Astrocyte (in vitro differentiated cells and primary cell): Measurements from ENCODE around the gene CD300LD. TPM values are rescaled to one million over a fixed set of nuclear protein-coding genes. Genes with fewer than 3 reads are reported as not detected.
"Not testable (repeated sequence)": the region's sequence is repeated elsewhere in the genome, so short reads cannot be mapped to it uniquely, and the experiment has no call there.

ENCODE experiments used
- DNase-seq: peaks from one replicate; pipeline ENCODE4 v3.0.0-alpha.2; 2010; ENCODE audit warnings: low read depth
- FAIRE-seq: peaks from 2 replicates; lab custom pipeline; 2011; peaks lifted over from hg19 to GRCh38; lab: Jason Lieb, UNC
- H2AFZ ChIP-seq: 2 replicates; pipeline ENCODE4 v1.6.0; 2012; ENCODE audit warnings: low read depth, low read length, inconsistent platforms
- H3K27ac ChIP-seq: 2 replicates; pipeline ENCODE4 v1.5.1; 2011; ENCODE audit warnings: low read depth, low read length, inconsistent platforms
- H3K27me3 ChIP-seq: 2 replicates; pipeline ENCODE4 v1.6.0; 2011; ENCODE audit warnings: low read length, inconsistent platforms; ENCODE audit not compliant: insufficient read depth
- H3K36me3 ChIP-seq: 2 replicates; pipeline ENCODE4 v1.5.1; 2011; ENCODE audit warnings: low read length, inconsistent platforms; ENCODE audit not compliant: insufficient read depth
- H3K4me1 ChIP-seq: 2 replicates; pipeline ENCODE4 v1.5.1; 2011; ENCODE audit warnings: low read length, inconsistent platforms; ENCODE audit not compliant: insufficient read depth
- H3K4me2 ChIP-seq: 2 replicates; pipeline ENCODE4 v1.6.0; 2012; ENCODE audit warnings: low read length, inconsistent platforms
- H3K4me3 ChIP-seq: 2 replicates; pipeline ENCODE4 v1.5.1; 2011; ENCODE audit warnings: low read depth, mild to moderate bottlenecking, low read length, inconsistent platforms; ENCODE audit not compliant: insufficient read depth
- H3K79me2 ChIP-seq: 2 replicates; pipeline ENCODE4 v1.6.0; 2012; ENCODE audit warnings: mild to moderate bottlenecking, low read length, inconsistent platforms; ENCODE audit not compliant: insufficient read depth
- H3K9ac ChIP-seq: 2 replicates; pipeline ENCODE4 v1.6.0; 2012; ENCODE audit warnings: mild to moderate bottlenecking, low read length, inconsistent platforms
- H3K9me3 ChIP-seq: 2 replicates; pipeline ENCODE4 v1.5.1; 2012; ENCODE audit warnings: low read depth, mild to moderate bottlenecking, low read length, inconsistent platforms; ENCODE audit not compliant: insufficient read depth
- H4K20me1 ChIP-seq: 2 replicates; pipeline ENCODE4 v1.6.0; 2012; ENCODE audit warnings: low read length, inconsistent platforms; ENCODE audit not compliant: insufficient read depth
- H3K27ac Mint-ChIP-seq: one replicate; pipeline ENCODE4 v1.8.0; 2021; ENCODE audit warnings: mild to moderate bottlenecking, mixed read lengths; ENCODE audit not compliant: unreplicated experiment
- H3K27me3 Mint-ChIP-seq: one replicate; pipeline ENCODE4 v1.8.0; 2021; ENCODE audit warnings: low read depth, mixed read lengths; ENCODE audit not compliant: unreplicated experiment
- H3K36me3 Mint-ChIP-seq: one replicate; pipeline ENCODE4 v1.8.0; 2021; ENCODE audit warnings: low read depth, mixed read lengths; ENCODE audit not compliant: unreplicated experiment
- H3K4me1 Mint-ChIP-seq: one replicate; pipeline ENCODE4 v1.8.0; 2021; ENCODE audit warnings: low read depth, mixed read lengths; ENCODE audit not compliant: unreplicated experiment
- H3K4me3 Mint-ChIP-seq: one replicate; pipeline ENCODE4 v1.8.0; 2021; ENCODE audit warnings: mild to moderate bottlenecking, moderate library complexity, mixed read lengths; ENCODE audit not compliant: unreplicated experiment
- H3K9me3 Mint-ChIP-seq: one replicate; pipeline ENCODE4 v1.8.0; 2021; ENCODE audit warnings: mild to moderate bottlenecking, mixed read lengths; ENCODE audit not compliant: unreplicated experiment
- CTCF ChIP-seq: IDR thresholded peaks from 2 replicates; pipeline ENCODE4 v1.5.1; 2011; ENCODE audit warnings: low read depth, mild to moderate bottlenecking, inconsistent platforms, low read length, moderate library complexity; ENCODE audit not compliant: insufficient read depth
- EZH2 ChIP-seq: IDR thresholded peaks from 2 replicates; pipeline ENCODE4 v1.6.1; 2012; ENCODE audit warnings: mild to moderate bottlenecking, low read length, inconsistent platforms; ENCODE audit not compliant: insufficient read depth
- total RNA-seq: library from RNA; stranded (reverse); gene quantifications from 2 replicates; pipeline ENCODE4 v1.2.1, GENCODE V29; 2021

CD300LD gene
- total RNA-seq, 1 donor from 2014 or later = not detected

- Mint-ChIP-seq H3K36me3 (peaks cover 3% of the 10 kb centered on the region), H3K27me3 (peaks cover 50% of the 10 kb centered on the region), H3K4me3 (no peak overlapping the region), H3K9me3 (peaks cover 9% of the 10 kb centered on the region), H3K27ac (no peak overlapping the region), H3K4me1 (no peaks in the 10 kb centered on the region)
- no peak overlapping the region for H3K9ac ChIP-seq
- H3K4me2 ChIP-seq = no peak overlapping the region
- H3K36me3 ChIP-seq = no peaks in the 10 kb centered on the region
- H4K20me1 ChIP-seq = no peaks in the 10 kb centered on the region
- no peaks in the 10 kb centered on the region for H3K79me2 ChIP-seq
- DNase-seq (no peak), FAIRE-seq (no peak)
- TF ChIP-seq EZH2 = no peak
- TF ChIP-seq CTCF = no peak
- no peaks in the 10 kb centered on the region for H3K4me1 ChIP-seq
- no peak overlapping the region for H2AFZ ChIP-seq
- no peak overlapping the region for H3K27ac ChIP-seq
- H3K4me3 ChIP-seq = no peak overlapping the region
- peaks cover 3% of the 10 kb centered on the region for H3K9me3 ChIP-seq
- H3K27me3 ChIP-seq = peaks cover 10% of the 10 kb centered on the region
These were observed 33.1 kb downstream of the CD300LD start for GRCh38 chr17:74558882-74559519.

- peaks cover 50% of the 10 kb centered on the region for H3K27me3 Mint-ChIP-seq
- peaks cover 10% of the 10 kb centered on the region for H3K27me3 ChIP-seq
- H3K9ac ChIP-seq, DNase-seq, H3K9me3 ChIP-seq, H3K79me2 ChIP-seq, H3K4me1 ChIP-seq, H3K27ac ChIP-seq, FAIRE-seq, H3K4me2 ChIP-seq, H3K27ac Mint-ChIP-seq, H3K4me3 Mint-ChIP-seq, H4K20me1 ChIP-seq, H3K4me3 ChIP-seq, H3K9me3 Mint-ChIP-seq, H3K4me1 Mint-ChIP-seq, H2AFZ ChIP-seq, H3K36me3 Mint-ChIP-seq, H3K36me3 ChIP-seq: not testable (repeated sequence)
These were observed 33.7 kb downstream of the CD300LD start for GRCh38 chr17:74558402-74558801.

GRCh38 chr17:74555427-74555940 is 36.6 kb downstream of the CD300LD start:
- Histone ChIP-seq H3K27me3 (peaks cover 8% of the 10 kb centered on the region), H4K20me1 (no peaks in the 10 kb centered on the region), H3K9me3 (peaks cover 3% of the 10 kb centered on the region), H3K4me1 (no peaks in the 10 kb centered on the region), H3K9ac (no peak overlapping the region), H2AFZ (no peak overlapping the region), H3K79me2 (no peaks in the 10 kb centered on the region), H3K4me2 (no peak overlapping the region), H3K36me3 (no peaks in the 10 kb centered on the region), H3K27ac (no peak overlapping the region), H3K4me3 (no peak overlapping the region)
- Mint-ChIP-seq H3K4me3 (no peak overlapping the region), H3K27ac (no peak overlapping the region), H3K9me3 (peaks cover 7% of the 10 kb centered on the region), H3K36me3 (peaks cover 3% of the 10 kb centered on the region), H3K27me3 (peaks cover 49% of the 10 kb centered on the region), H3K4me1 (peaks cover 2% of the 10 kb centered on the region)
- no peak for FAIRE-seq
- TF ChIP-seq CTCF (no peak), EZH2 (no peak)
- DNase-seq = no peak
